IMR-90 (cell line): ENCODE results near the gene SEC14L6.

Source experiments
- BHLHE40 ChIP-seq: fragments of 150-350 bp; IDR thresholded peaks from 2 replicates; pipeline ENCODE4 v1.6.1; 2016; ENCODE audit warnings: mild to moderate bottlenecking, low read depth, low read length
- CEBPB ChIP-seq: IDR thresholded peaks from 2 replicates; pipeline ENCODE4 v1.6.1; 2012; ENCODE audit warnings: low read depth, low read length, improper control_type of control experiment
- FOS ChIP-seq: fragments of 150-350 bp; IDR thresholded peaks from 2 replicates; pipeline ENCODE4 v1.6.1; 2016; ENCODE audit warnings: low read depth, low read length
- NFE2L2 ChIP-seq: fragments of 150-350 bp; IDR thresholded peaks from 2 replicates; pipeline ENCODE4 v1.6.1; 2016; ENCODE audit warnings: low read depth, mild to moderate bottlenecking, low read length
- POLR2A ChIP-seq: IDR thresholded peaks from 2 replicates; pipeline ENCODE4 v1.6.1; 2012; ENCODE audit warnings: mild to moderate bottlenecking, low read depth, low read length
- RAD21 ChIP-seq: IDR thresholded peaks from 2 replicates; pipeline ENCODE4 v1.6.1; 2012; ENCODE audit warnings: low read length, improper control_type of control experiment
- TF ChIP-seq, protein P1 (sequence below): conservative IDR thresholded peaks from 2 replicates; pipeline ENCODE4 v1.5.1; 2012; ENCODE audit warnings: mild to moderate bottlenecking, low read depth, low read length, improper control_type of control experiment

DNA sequence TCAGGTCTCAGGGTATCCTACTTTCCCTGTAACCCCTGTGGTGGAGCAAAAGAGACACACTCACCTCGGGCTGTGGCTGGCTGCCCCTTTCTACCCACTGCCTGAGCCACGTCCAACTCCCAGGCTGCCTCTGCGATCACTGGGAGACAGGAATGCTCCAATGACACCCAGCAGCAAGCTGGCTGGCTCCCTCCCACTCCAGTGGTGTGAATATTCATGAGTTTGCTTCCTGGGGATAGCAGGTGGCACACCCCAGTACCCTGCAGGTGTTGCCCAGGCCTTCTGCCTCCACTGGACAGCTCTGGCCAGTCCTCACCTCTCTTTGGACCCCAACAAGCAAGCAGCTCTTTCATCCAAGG lies 18.2 kb upstream of the SEC14L6 start:
- TF ChIP-seq RAD21 (no peak), CEBPB (no peak), NFE2L2 (no peak), FOS (no peak), BHLHE40 (no peak), POLR2A (no peak)
- TF ChIP-seq, protein P1, sequence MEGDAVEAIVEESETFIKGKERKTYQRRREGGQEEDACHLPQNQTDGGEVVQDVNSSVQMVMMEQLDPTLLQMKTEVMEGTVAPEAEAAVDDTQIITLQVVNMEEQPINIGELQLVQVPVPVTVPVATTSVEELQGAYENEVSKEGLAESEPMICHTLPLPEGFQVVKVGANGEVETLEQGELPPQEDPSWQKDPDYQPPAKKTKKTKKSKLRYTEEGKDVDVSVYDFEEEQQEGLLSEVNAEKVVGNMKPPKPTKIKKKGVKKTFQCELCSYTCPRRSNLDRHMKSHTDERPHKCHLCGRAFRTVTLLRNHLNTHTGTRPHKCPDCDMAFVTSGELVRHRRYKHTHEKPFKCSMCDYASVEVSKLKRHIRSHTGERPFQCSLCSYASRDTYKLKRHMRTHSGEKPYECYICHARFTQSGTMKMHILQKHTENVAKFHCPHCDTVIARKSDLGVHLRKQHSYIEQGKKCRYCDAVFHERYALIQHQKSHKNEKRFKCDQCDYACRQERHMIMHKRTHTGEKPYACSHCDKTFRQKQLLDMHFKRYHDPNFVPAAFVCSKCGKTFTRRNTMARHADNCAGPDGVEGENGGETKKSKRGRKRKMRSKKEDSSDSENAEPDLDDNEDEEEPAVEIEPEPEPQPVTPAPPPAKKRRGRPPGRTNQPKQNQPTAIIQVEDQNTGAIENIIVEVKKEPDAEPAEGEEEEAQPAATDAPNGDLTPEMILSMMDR: no peak
